Stimulated activated CD4-positive, alpha-beta T cell treated with anti-CD3 and anti-CD28 coated beads, Interleukin-1b, Interleukin-23, amount 100 ng/mL, for 4 hours (primary cell): ENCODE measurements around the gene ALX4.

Experiments used
- DNase-seq, 2 donors: peaks; one replicate each; pipeline ENCODE4 v3.0.0-alpha.2; 2020; ENCODE audit warnings: low read depth in 2 of 2

ALX4 gene

DNA sequence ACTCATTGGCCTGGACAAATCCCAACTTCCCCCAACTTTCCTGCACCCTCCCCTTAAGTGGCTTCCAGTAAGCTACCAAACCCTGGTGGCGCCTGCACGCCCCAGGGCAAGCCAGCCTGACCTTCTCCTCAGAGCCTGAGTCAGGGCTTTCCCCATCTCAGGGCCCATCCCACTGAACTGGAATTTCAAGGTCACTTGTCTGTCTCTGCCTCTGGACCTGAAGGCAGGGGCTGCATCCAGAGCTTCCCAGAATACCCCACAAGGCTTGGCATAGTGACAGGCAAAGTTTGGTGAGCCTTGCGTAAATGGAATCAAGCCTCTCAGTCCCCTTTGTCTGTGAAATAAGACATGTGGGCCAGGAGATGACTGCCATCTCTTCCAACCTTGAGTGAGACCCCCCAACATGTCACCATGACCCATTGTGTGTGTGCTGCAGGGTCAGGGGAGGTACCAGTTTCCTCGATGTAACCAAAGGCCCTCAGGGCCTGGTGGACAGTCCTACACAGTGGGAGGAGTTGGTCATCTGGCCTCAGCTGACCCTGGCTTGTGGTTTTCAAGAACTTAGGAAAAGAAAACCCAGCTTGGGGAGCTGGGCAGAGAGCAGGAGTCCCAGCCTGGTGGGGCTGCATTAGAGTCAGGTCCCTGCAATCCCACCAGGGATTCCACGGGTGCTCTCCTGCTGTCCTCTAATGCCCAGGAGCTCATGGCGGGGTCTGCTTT, 8.9 kb downstream of the ALX4 start:
- no peak for DNase-seq

- DNase-seq, result no peak
Observed at GRCh38 chr11:44298862-44299261, 11.1 kb downstream of the ALX4 start.

GRCh38 chr11:44290208-44290607, 19.7 kb downstream of the ALX4 start:
- no peak for DNase-seq

- DNase-seq, result no peak
Observed at GRCh38 chr11:44288133-44288526, 21.8 kb downstream of the ALX4 start.

GRCh38 chr11:44286911-44287310, 23.0 kb downstream of the ALX4 start:
- DNase-seq, result no peak

DNA sequence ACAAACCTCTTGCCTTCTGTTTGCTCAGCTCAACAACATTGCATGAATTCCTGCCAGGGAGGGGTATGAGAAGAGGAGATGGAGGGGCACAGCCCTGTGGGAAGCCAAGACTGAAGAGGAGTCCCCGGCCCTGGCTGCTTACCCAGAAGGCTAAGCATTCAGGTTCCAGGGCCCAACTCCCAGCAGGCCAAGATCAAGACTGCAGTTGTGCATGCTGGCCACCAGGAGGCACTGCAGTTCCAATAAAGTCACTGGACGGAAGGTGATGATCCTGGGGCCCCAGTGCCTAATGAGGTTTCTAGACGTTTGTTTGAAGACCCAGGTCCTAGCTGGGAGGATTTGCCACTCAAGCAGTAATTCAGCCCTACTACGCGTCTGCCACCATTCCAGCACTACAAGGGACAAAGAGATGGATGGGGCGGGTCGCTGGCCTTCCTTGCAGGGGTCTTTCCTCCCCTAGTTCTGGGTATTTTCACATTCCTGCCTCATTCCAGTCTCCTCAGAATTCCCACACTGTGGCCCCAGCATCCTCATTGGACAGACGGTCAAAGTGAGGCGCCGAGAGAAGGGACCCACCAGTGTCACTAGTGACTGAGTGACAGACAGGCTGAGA, 23.6 kb downstream of the ALX4 start:
- peak; percentile 41 to 52 for DNase-seq

DNA sequence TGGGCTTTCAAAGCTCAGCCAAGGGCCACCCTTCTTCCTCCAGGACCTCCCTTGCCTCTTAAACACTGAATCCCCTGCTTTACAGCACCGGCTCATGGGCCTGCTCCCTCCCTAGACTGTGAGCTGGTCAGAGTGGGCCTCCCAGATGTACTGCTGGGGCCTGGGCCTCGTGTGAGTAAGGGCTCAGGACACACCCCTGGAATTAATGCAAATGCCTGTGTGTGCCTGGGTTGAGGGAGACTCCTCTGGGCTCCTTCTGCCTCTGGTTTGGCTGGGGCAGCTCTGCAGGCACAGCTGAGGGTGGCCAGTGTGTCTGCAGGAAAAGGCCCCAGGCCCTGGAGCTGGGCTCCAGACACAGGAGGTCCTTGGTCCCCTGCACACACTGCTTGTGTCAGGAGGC, 24.2 kb downstream of the ALX4 start:
- no peak for DNase-seq

- no peak for DNase-seq
Observed at GRCh38 chr11:44282620-44283019, 27.3 kb downstream of the ALX4 start.

- no peak for DNase-seq
Observed at GRCh38 chr11:44281151-44281550, 28.8 kb downstream of the ALX4 start.

DNA sequence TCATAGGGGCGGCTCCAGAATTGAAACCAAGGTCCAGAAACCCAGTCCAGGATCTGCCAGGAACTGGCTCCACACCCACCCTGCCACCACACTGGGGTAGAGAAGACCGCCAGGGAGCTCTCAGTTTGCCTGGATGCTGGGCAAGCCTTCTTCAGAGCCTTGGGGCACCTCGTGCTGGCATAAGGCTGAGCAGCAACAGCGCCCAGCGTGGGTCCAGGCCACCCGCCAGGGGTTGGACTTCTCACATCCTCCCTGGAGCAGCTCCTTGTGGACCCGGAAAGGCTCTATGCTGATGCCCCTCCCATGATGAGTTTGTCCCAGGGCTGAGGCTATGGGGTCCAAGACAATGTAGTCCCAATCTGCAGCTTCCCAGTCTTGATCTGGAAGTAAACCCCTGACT, 29.7 kb downstream of the ALX4 start:
- DNase-seq, result no peak

DNA sequence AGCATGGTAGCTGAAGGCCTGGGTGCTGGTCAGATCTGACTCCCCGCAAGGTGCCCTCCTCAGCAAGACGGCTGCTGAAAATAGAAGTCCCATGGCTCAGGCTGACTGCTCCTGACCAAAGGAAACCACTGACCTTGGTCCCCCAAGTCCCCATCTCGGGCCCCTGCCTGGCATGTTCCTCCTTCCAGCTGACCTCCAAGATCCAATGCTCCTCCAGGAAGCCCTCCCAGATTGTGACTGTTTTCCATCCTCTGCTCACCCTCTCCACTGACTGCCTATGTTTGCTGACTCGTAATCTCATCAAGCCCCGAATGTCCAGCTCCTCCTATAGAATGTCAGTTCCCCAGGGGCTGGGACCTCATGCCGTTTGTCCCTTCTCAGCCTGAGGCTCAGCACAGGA, 30.5 kb downstream of the ALX4 start:
- DNase-seq, result no peak

DNA sequence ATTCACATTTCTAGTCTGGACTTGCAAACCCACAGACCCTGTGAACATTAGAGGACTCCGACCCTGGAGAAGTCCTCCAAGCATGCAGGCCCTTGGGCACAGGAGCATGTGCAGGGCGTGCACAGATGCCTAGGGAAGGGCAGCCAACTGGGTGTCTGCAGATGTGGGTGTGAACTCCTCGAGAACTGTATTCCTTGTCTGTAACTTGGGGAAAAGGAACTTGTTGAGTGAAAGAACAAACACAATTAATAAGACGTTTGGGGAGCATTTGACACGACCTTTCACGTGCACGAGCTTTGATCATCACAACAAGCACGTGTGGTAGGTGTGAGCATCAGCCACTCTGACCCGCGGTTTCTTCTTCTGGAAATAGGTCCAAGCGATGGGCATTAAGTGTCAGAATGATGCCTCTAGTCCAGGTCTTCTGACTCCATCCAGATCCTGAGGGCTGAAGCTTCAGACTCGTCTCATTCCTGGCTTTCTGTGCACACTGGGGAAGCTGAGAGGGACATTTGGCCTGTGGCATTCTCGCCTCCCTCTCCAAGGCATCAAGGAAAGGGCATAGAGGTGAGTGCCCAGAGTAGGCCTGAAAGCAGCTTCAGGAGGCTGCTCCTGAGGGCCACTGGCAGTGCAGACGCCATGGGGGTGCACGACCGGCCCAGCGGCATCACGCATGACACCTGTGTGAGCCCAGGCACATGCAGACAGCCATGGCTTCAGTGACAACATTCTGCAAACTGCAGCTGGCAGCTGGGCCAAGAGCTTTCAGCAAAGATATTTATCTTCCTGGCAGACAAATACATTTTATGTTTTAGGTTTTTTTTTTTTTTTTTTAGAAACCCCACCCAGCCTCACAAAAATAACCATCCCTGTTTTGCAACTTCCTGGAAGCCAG, 32.5 kb downstream of the ALX4 start:
- no peak for DNase-seq

DNA sequence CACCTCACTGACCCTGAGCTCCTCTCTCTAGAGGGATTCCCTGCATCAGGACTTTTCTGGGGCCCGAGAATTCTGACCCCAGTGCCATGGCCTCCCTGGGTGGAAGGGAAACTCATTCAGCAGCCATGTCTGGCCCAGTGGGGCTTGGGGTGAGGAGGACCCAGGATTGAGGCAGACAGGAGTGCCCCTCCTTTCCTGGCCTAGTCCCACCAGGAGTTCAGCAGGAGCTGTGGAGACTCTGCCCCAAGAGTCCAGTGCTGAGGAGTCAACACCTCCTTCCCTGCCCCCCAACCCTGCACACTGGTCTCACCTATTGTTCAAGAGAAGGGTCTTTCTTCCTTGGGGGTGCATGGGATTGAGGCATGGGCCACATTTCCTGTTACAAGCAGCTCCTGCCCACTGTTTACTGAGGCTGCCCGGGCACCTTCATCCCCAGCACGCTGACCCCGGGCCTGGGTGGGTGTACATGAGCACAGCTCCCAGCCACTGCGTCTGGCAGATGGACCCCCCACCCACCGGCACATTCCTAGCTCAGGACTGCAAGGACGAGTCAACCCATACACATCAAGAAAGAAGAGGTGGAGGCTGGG, 33.9 kb downstream of the ALX4 start:
- no peak for DNase-seq

DNA sequence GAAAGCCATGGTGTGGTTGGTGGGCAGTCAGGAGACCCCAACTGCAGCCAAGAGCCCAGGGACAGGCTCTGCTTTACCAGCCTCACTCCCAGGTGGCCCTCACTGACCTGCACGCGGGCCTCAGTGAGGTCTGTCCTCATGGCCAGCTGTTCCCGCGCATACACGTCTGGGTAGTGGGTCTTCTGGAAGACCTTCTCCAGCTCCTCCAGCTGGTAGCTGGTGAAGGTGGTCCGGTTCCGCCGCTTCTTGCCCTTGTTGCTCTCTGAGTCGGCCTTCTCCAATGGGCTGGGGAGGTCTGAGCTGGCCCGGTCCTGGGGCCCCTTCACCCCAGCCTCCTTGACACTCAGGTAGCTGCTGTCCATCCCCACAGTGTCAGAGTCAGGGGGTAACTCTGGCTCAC, 34.7 kb downstream of the ALX4 start:
- no peak for DNase-seq

DNA sequence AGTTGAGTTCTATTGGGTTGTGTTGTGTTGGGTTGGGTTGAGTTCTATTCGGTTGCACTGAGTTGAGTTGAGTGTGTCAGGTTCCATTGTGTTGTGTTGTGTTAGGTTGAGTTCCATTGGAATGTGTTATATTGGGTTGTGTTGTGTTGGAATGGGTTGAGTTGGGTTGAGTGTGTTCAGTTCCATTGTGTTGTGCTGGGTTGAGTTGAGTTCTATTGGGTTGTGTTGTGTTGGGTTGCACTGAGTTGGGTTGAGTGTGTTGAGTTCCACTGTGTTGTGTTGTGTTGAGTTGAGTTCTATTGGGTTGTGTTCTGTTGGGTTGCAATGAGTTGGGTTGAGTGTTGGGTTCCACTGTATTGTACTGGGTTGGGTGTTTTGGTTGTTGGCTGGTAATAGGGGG, 35.5 kb downstream of the ALX4 start:
- DNase-seq, result no peak

DNA sequence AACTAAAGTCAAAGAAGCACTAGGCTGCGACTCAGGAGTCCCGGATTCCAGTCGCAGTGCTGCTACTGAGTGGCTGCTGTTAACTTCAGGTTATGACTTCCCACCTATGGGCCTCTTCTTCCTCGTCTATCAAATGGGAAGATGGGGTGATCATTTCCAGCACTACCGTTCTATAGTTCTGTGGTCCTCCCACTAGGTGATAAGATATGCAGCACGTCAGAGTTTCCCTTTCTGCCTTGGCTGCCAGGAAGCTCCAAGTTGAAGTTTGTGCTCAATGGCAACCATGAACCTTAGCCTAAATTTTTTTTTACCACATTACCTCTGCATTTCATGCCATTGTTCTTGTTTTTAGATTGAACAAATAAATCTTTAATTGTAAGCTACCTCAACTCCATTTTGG, 38.7 kb downstream of the ALX4 start:
- DNase-seq, result no peak

- no peak for DNase-seq
Observed at GRCh38 chr11:44270403-44271273, 39.3 kb downstream of the ALX4 start.

- DNase-seq, result no peak
Observed at GRCh38 chr11:44269369-44270351, 40.3 kb downstream of the ALX4 start.

GRCh38 chr11:44268614-44269080, 41.3 kb downstream of the ALX4 start:
- no peak for DNase-seq
